Vagina (tissue), 2 donors: ENCODE results near the gene BEST4.

Experiments
- POLR2A ChIP-seq, 2 donors: fragments of 450-650 bp; IDR thresholded peaks; one replicate each; pipeline ENCODE4 v1.6.1; 2017; ENCODE audit warnings: antibody characterized with exemption in 2 of 2, mild to moderate bottlenecking in 2 of 2, moderate library complexity in 2 of 2
- TF ChIP-seq, protein P1 (sequence below), 3 experiments: fragments of 450-650 bp in 2 of 3; fragments of 200-600 bp in 1 of 3; sonication (generic) in 1 of 3; IDR thresholded peaks; one replicate each; pipeline ENCODE4 v1.5.1; 2017 to 2019; ENCODE audit warnings: antibody characterized with exemption in 3 of 3, mild to moderate bottlenecking in 2 of 3, moderate library complexity in 2 of 3

DNA sequence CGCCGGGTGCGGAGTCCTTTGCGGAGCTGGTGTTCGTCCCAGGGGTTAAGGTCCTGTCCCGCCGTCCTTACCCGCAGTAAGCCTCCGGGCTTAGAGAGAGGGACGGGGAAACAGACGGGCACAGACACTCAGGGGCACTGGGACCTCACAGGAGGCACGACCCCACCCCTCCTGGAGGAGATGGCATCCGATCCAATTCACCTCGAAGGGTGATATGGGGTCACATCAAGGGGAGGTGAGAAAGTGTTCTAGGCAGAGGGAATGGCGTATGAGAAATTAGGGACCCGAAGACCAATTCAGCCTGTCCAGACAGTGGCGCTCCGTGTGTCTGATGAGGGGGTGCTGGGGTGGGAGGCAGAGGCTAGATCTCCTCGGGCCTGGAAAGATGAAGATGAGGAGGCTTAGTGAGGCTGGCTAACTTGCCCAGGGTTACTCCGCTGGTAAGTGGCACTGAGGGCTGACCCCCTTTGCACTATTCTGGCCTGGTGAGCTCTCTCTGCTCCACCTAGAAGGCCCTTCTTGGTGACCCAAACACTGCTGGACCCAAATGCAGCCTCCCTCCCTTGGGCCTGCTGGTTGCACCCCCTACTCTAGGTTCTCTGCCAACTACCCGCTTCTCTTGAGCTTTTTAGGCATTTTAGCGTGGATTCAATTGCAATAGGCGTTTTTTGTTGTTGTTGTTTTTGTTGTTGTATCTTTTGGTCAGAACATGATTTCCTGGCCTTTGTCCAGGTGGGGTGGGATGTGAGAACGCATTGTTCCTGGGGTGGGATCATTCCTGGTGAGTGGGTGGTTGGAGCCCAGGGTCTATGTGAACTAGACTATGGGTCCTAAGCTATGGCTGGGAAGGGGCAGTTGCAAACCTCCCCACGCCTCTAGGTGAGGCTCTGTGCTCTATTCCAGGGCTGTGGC lies 32.6 kb upstream of the BEST4 start:
- no peak for TF ChIP-seq POLR2A (IDR thresholded peaks at IDR 0.05)
- TF ChIP-seq, protein P1, sequence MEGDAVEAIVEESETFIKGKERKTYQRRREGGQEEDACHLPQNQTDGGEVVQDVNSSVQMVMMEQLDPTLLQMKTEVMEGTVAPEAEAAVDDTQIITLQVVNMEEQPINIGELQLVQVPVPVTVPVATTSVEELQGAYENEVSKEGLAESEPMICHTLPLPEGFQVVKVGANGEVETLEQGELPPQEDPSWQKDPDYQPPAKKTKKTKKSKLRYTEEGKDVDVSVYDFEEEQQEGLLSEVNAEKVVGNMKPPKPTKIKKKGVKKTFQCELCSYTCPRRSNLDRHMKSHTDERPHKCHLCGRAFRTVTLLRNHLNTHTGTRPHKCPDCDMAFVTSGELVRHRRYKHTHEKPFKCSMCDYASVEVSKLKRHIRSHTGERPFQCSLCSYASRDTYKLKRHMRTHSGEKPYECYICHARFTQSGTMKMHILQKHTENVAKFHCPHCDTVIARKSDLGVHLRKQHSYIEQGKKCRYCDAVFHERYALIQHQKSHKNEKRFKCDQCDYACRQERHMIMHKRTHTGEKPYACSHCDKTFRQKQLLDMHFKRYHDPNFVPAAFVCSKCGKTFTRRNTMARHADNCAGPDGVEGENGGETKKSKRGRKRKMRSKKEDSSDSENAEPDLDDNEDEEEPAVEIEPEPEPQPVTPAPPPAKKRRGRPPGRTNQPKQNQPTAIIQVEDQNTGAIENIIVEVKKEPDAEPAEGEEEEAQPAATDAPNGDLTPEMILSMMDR (IDR thresholded peaks at IDR 0.05): no peak
